GM19463 (cell line): ENCODE results near the gene MACROH2A1.

Source experiments
- ATAC-seq: cut with Tn5 transposase; IDR thresholded peaks from one replicate; pipeline ENCODE4 v1.9.1; 2021; ENCODE audit warnings: mild to moderate bottlenecking, moderate library complexity; ENCODE audit not compliant: unreplicated experiment

The MACROH2A1 gene

GRCh38 chr5:135295852-135296251 is 103.2 kb downstream of the MACROH2A1 start:
- ATAC-seq: no peak

GRCh38 chr5:135294793-135295192 is 104.2 kb downstream of the MACROH2A1 start:
- no peak for ATAC-seq

GRCh38 chr5:135289651-135290050 is 109.4 kb downstream of the MACROH2A1 start:
- ATAC-seq: no peak

GRCh38 chr5:135287551-135287950 is 111.5 kb downstream of the MACROH2A1 start:
- no peak for ATAC-seq
